ENCODE data around the gene ZAP70.

The ZAP70 gene

GRCh38 chr2:97718051-97718882 lies 4.9 kb downstream of the ZAP70 start:
- TF ChIP-seq GATA1 (IDR thresholded peaks at IDR 0.05; ENCODE audit: low read depth, low read length): no peak
- TF ChIP-seq POLR2A (IDR thresholded peaks at IDR 0.05; ENCODE audit: low read length): no peak
- no peak for DNase-seq

GRCh38 chr2:97718942-97719341 lies 5.6 kb downstream of the ZAP70 start:
- DNase-seq: no peak
- TF ChIP-seq POLR2A (IDR thresholded peaks at IDR 0.05; ENCODE audit: low read length): no peak
- no peak for TF ChIP-seq GATA1 (IDR thresholded peaks at IDR 0.05; ENCODE audit: low read depth, low read length)

DNA sequence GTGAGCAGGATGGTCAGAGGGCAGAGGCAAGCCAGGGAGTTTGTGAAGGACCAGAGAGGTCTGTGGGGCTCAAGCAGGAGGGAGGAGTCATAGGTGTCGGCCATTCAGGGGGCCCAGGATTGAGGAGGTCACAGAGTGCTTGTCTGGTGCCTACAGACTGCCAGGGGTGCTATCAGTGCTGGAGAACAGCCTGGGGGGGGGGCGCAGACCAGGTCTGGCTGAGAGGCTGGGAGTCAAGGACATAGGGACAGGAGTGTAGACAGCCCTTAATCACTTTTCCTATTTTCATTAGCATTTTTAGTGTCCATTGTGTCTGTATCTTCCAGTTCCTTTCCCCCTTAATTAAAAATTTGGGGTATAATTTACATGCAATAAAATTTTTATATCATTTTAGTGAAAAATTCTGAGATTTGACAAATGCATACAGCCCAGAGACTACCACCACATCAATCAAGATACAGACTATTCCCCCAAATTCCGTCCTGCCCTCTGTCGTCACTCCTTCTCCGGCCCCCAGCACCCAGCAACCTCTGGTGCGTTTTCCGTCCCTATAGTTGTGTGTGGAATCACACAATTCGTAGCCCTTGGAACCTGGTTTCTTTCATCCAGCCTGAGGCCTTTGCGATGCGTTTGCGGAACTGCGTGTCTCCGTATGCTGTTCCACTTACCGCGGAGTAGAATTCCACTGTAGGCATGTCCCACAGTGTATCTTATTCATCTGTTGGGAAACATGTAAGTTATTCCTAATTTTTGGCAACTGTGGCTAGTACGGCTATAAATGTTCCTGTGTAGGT lies 6.2 kb downstream of the ZAP70 start:
- TF ChIP-seq GATA1 (IDR thresholded peaks at IDR 0.05; ENCODE audit: low read depth, low read length) (no peak), POLR2A (IDR thresholded peaks at IDR 0.05; ENCODE audit: low read length) (no peak)
- DNase-seq: no peak

DNA sequence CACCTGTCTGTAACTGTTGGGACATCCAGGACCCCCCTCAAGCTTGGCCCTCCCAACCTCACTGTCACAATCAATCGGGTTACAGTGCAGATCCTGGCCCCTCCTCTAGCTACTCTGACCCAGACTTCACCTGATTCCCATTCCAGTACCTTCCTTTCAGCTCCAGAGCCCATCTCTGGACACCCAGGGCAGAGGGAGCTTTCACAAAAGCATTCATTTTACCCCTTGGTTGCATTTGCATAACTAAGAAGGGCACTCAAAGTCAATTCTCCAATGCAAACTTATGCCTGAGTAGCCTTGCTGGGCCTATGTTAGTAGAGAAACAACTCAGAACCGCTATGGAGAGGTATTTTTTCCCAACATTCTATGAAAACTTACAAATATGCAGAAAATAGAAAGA lies 7.4 kb downstream of the ZAP70 start:
- no peak for DNase-seq
- TF ChIP-seq POLR2A (IDR thresholded peaks at IDR 0.05; ENCODE audit: low read length) (no peak), GATA1 (IDR thresholded peaks at IDR 0.05; ENCODE audit: low read depth, low read length) (no peak)

GRCh38 chr2:97722227-97722626 lies 8.9 kb downstream of the ZAP70 start:
- DNase-seq: no peak
- TF ChIP-seq POLR2A (IDR thresholded peaks at IDR 0.05; ENCODE audit: low read length): no peak
- no peak for TF ChIP-seq GATA1 (IDR thresholded peaks at IDR 0.05; ENCODE audit: low read depth, low read length)

DNA sequence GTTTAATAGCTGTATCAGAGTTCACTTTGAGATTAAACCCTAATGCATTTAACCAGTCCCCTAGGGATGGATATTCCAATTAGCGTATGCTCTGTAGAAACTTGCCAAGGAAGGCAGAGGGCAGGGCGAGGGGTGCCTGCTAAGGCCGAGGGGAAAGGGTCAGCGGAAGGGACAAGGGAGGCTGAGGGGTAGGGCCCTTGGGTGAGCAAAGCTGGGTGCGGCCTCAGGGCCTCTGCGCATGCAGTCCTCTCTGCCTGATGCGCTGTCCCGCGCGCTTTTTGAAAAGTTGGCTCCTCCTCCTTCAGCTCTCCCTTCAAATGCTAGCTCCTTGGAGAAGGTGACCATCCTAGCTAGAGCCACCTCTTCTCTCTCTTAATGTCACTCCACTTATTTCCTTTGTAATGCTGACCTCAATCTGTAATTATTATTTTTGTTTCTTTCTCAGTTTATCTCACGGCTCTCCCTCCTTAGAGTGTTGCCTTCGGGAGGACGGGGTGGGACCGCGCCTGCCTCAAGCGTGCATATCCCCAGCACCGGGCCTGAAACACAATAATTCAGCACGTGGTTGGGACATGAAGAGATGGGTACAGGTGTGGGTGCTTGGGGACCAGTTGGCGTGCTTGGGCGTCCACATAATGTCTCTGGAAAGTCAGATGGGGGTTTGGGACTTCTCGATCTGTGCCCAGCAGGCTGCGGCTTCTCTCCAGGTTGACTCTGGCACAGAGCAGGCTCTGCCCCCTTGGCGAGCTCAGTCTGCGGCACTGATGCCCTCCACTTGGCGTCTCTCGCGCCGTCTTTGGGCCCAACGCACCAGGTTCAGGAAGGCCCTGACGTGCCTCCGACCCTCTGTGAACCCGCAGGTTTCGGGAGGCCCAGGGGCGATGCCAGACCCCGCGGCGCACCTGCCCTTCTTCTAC lies 10.0 kb downstream of the ZAP70 start:
- DNase-seq: no peak
- no peak for TF ChIP-seq POLR2A (IDR thresholded peaks at IDR 0.05; ENCODE audit: low read length)
- no peak for TF ChIP-seq GATA1 (IDR thresholded peaks at IDR 0.05; ENCODE audit: low read depth, low read length)

DNA sequence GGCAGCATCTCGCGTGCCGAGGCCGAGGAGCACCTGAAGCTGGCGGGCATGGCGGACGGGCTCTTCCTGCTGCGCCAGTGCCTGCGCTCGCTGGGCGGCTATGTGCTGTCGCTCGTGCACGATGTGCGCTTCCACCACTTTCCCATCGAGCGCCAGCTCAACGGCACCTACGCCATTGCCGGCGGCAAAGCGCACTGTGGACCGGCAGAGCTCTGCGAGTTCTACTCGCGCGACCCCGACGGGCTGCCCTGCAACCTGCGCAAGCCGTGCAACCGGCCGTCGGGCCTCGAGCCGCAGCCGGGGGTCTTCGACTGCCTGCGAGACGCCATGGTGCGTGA lies 10.7 kb downstream of the ZAP70 start:
- no peak for DNase-seq
- TF ChIP-seq POLR2A (IDR thresholded peaks at IDR 0.05; ENCODE audit: low read length): no peak
- no peak for TF ChIP-seq GATA1 (IDR thresholded peaks at IDR 0.05; ENCODE audit: low read depth, low read length)

DNA sequence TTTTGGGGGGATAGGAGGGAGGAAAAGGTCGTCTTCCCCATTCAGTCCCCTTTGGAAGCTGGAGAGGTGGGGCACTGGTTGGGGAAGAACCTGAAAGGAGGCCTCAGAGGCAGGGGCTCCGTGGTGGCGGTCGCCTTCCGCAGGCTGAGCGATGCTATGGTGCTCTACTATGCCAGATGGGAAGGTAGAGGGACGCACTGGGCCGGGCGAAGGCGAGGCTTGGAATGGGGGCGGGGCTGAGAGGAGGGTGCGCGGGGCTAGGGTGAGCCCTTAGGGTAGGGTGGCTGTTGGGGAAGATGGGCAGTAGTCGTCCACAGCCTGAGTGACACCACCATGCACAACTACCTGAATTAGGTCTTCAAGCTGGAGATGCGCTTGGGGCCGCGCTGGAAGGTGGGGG lies 11.1 kb downstream of the ZAP70 start:
- no peak for DNase-seq
- TF ChIP-seq POLR2A (IDR thresholded peaks at IDR 0.05; ENCODE audit: low read length) (no peak), GATA1 (IDR thresholded peaks at IDR 0.05; ENCODE audit: low read depth, low read length) (no peak)

DNA sequence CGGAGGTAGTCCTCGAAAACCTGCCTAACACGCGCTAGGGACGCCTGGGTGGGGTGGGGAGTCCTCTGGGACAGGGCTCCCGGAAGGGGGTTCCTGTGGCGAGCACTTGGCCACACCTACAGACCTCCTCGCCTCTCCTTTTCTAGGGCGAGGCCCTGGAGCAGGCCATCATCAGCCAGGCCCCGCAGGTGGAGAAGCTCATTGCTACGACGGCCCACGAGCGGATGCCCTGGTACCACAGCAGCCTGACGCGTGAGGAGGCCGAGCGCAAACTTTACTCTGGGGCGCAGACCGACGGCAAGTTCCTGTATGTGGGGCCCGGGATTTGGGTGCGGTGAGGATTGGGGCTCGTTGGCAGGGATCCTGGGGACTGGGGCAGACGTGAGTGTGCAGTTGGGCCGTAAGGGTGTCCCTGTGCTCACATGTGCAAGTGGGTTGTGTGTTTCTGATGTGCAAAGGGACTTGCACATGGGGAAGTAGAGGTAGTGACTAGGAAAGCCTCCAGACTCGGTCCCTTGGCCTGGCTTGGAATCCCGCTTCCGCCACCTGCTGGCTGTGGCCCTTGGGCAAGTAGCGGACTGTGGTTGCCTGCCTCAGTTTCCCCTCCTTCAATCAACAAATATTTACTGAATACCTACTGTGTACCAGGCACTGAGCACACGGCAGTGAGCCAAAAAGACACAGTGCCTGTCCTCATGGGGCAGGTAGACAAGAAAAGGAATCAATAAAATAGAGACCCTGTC lies 11.7 kb downstream of the ZAP70 start:
- TF ChIP-seq POLR2A (IDR thresholded peaks at IDR 0.05; ENCODE audit: low read length) (no peak), GATA1 (IDR thresholded peaks at IDR 0.05; ENCODE audit: low read depth, low read length) (no peak)
- DNase-seq: no peak

DNA sequence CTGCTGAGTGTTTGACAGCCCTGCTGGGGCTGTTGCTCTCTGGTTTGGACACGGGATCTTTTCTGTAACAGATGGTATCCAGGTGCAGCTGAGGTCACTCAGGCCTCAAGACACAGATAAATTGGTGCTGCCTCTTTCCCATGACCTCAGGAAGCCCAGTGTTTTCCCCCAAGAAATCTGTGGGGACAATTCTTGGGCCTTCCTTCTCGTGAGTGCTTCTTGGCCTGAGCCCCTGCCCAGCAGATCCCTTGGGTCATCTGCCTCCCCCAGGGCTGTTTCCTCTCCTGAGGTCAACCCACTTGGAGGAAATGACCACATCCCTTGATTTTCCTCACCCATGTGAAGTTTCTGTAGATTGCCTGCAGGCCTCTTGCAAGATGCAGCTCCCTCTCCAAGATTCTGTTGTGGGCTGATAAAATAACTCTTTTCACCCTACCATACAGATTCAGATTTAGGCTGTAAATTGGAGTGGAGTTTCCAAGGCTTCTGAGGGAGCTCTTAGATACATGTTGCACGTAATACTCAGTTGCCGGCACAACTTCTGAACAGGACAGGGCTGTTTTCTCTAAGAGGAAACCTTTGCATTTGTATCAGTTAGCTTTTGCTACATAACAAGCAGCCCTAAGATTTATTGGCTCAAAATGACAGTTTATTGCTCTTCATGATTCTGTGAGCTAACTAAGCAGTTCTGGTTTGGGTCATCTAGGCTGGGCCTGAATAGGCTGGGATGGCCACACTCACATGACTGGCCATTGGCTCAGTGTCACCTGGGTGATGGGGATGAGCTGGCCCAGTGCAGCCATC lies 13.1 kb downstream of the ZAP70 start:
- DNase-seq: no peak
- no peak for TF ChIP-seq POLR2A (IDR thresholded peaks at IDR 0.05; ENCODE audit: low read length)
- no peak for TF ChIP-seq GATA1 (IDR thresholded peaks at IDR 0.05; ENCODE audit: low read depth, low read length)

GRCh38 chr2:97727296-97727695 lies 13.9 kb downstream of the ZAP70 start:
- TF ChIP-seq GATA1 (IDR thresholded peaks at IDR 0.05; ENCODE audit: low read depth, low read length) (no peak), POLR2A (IDR thresholded peaks at IDR 0.05; ENCODE audit: low read length) (no peak)
- no peak for DNase-seq

DNA sequence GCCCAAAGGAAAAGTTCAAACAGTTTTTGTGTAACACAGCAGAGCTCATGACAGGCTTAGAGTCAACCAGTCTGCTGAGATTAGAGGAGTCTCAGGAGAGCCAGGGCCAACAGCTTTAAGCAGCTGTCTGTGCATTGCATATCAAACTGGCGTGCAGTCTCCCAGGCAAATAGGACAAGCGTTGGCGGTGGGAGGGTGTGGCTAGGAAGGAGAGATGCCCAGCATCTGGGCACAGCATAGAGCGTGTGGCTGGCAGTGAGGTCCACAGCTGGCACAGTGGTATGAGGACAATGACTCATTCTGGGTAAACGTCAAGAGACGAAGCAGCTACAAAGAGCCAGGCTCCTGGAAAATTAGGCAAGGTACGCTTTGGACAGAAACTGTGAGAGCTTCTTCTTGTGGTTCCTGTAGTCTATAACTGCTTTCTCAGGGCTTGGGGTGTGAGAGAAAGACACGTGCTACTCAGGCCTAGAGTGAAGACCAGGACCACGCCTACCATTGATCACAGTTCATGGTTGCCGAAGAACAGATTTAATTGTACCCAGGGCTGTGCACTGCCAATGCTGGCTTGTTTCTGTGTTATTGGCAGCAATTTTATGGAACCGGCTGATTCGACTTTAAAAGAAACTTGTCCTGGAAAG lies 14.8 kb downstream of the ZAP70 start:
- DNase-seq: no peak
- TF ChIP-seq GATA1 (IDR thresholded peaks at IDR 0.05; ENCODE audit: low read depth, low read length): no peak
- no peak for TF ChIP-seq POLR2A (IDR thresholded peaks at IDR 0.05; ENCODE audit: low read length)
